ENCODE results near the gene SOX2. TPM values are rescaled to one million over a fixed set of nuclear protein-coding genes. Genes with fewer than 3 reads are reported as not detected.

SOX2 gene
- total RNA-seq, 1 experiment from 2014 or later: 307 TPM

- Histone ChIP-seq H3K4ac (ENCODE audit: low read depth, low read length) (no peak overlapping the region), H3K14ac (ENCODE audit: insufficient read depth, low read length) (no peak overlapping the region), H3K79me2 (ENCODE audit: insufficient read depth, low read length) (peaks cover 2% of the 10 kb centered on the region; the same call in 1 of the 2 replicates), H4K8ac (replicated peaks; ENCODE audit: insufficient read length, low read depth, low read length) (no peak overlapping the region), H2BK12ac (ENCODE audit: insufficient read length, low read depth, low read length) (no peak overlapping the region), H3K9me3 (ENCODE audit: control insufficient read depth, low read depth, low read length) (no peaks in the 10 kb centered on the region), H4K20me1 (ENCODE audit: control insufficient read depth, insufficient read depth, insufficient read length) (no peaks in the 10 kb centered on the region), H3T11ph (ENCODE audit: low read length) (no peak overlapping the region), H3K79me1 (ENCODE audit: insufficient read depth, low read depth, low read length, poor library complexity, severe bottlenecking) (no peaks in the 10 kb centered on the region), H3K23me2 (ENCODE audit: insufficient read length, low read depth, low read length, poor library complexity, severe bottlenecking) (peaks cover 32% of the 10 kb centered on the region), H3K9ac (ENCODE audit: extremely low read depth, insufficient read length, low read length) (no peak overlapping the region), H2AK5ac (ENCODE audit: insufficient read length, low read length) (no peak overlapping the region), H4K5ac (ENCODE audit: insufficient read length, low read depth, low read length) (no peak overlapping the region), H3K4me1 (ENCODE audit: insufficient read depth, low read length) (peaks cover 27% of the 10 kb centered on the region), H3K23ac (ENCODE audit: insufficient read length, low read depth, low read length) (no peak overlapping the region), H2BK5ac (ENCODE audit: insufficient read length, low read length) (no peak overlapping the region), H2BK120ac (ENCODE audit: low read depth, low read length, poor library complexity, severe bottlenecking) (no peak overlapping the region), H3K18ac (ENCODE audit: insufficient read length, low read depth, low read length) (no peak overlapping the region), H3K4me2 (ENCODE audit: insufficient read depth, insufficient read length, low read length) (peak overlapping the region; percentile 97), H2AFZ (ENCODE audit: low read length) (no peak overlapping the region), H3K27ac (ENCODE audit: insufficient read length, low read depth, low read length) (no peak overlapping the region), H2BK15ac (ENCODE audit: low read depth, low read length) (no peak overlapping the region), H3K56ac (ENCODE audit: insufficient read length, low read depth, low read length) (no peak overlapping the region), H2BK20ac (ENCODE audit: low read depth, low read length, poor library complexity, severe bottlenecking) (no peak overlapping the region), H4K91ac (ENCODE audit: insufficient read length, low read depth, low read length) (no peak overlapping the region), H3K27me3 (ENCODE audit: insufficient read depth, low read length) (peaks cover 9% of the 10 kb centered on the region; the same call in 1 of the 2 replicates)
- DNase-seq: no peak
- no peak for TF ChIP-seq CTCF (conservative IDR thresholded peaks at IDR 0.05)
- Mint-ChIP-seq H3K36me3 (ENCODE audit: insufficient read depth in 1 of 3, low read depth in 3 of 3) (peaks cover 0 to 31% (median 28%) of the 10 kb centered on the region in 3 experiments; a peak in 4 of 7 replicates), H3K4me1 (peaks cover 80 to 89% of the 10 kb centered on the region in 2 experiments), H3K4me3 (peak overlapping the region in 1 of 2 experiments; percentile 73; a peak in 4 of 5 replicates), H3K27ac (peak overlapping the region in 2 of 3 experiments; percentile 26 to 34; a peak in 1 of 7 replicates), H3K27me3 (ENCODE audit: low read depth) (peaks cover 2% of the 10 kb centered on the region), H3K9me3 (no peaks in the 10 kb centered on the region; a peak in 1 of 5 replicates)
- WGBS (ENCODE audit: extremely low coverage, insufficient read length, low lambda C conversion rate): no CpG with 5 or more reads among the region's 31 CpGs
Observed at GRCh38 chr3:181724192-181724965, 12.7 kb downstream of the SOX2 start.

Measured in H9 (cell line).